Neural cell (in vitro differentiated cells): ENCODE data around the gene PRUNE2. TPM values are rescaled to one million over a fixed set of nuclear protein-coding genes. Genes with fewer than 3 reads are reported as not detected.

Experiments
- H2AFZ ChIP-seq: fragments of 200-600, 300-800 bp; sonication (generic), shearing (Covaris generic); 2 replicates; pipeline ENCODE4 v1.6.0; 2014; ENCODE audit warnings: low read depth, mild to moderate bottlenecking, antibody characterized with exemption, low read length, moderate library complexity
- H3F3A ChIP-seq: fragments of 200-600 bp; shearing (Covaris generic); 2 replicates; pipeline ENCODE4 v1.6.1; 2016; ENCODE audit warnings: mild to moderate bottlenecking, moderate library complexity, mixed read lengths, antibody characterized with exemption, low read length; ENCODE audit not compliant: insufficient read depth, poor library complexity, severe bottlenecking
- H3K27ac ChIP-seq: fragments of 200-600, 300-800 bp; sonication (generic), shearing (Covaris generic); 2 replicates; pipeline ENCODE4 v1.5.1; 2014; ENCODE audit warnings: mild to moderate bottlenecking, low read length, moderate library complexity
- H3K27me3 ChIP-seq: fragments of 300-800, 200-600 bp; sonication (generic), shearing (Covaris generic); 2 replicates; pipeline ENCODE4 v1.6.0; 2014; ENCODE audit warnings: mild to moderate bottlenecking, low read depth, low read length, moderate library complexity; ENCODE audit not compliant: insufficient read depth
- H3K36me3 ChIP-seq: fragments of 300-800, 200-600 bp; sonication (generic), shearing (Covaris generic); 2 replicates; pipeline ENCODE4 v1.5.1; 2014; ENCODE audit warnings: mild to moderate bottlenecking, antibody characterized with exemption, low read length, moderate library complexity; ENCODE audit not compliant: insufficient read depth
- H3K4me2 ChIP-seq: fragments of 300-800, 200-600 bp; sonication (generic), shearing (Covaris generic); 2 replicates; pipeline ENCODE4 v1.6.0; 2014; ENCODE audit warnings: mild to moderate bottlenecking, low read length
- H3K4me3 ChIP-seq: fragments of 300-800, 200-600 bp; sonication (generic), shearing (Covaris generic); 2 replicates; pipeline ENCODE4 v1.5.1; 2014; ENCODE audit warnings: mild to moderate bottlenecking, low read length, moderate library complexity
- H3K79me2 ChIP-seq: fragments of 200-600 bp; shearing (Covaris generic); replicated peaks from 2 replicates; pipeline ENCODE4 v1.6.0; 2014; ENCODE audit warnings: mild to moderate bottlenecking, low read length, moderate library complexity; ENCODE audit not compliant: insufficient read depth
- H3K9ac ChIP-seq: fragments of 300-800, 200-600 bp; sonication (generic), shearing (Covaris generic); 2 replicates; pipeline ENCODE4 v1.6.1; 2016; ENCODE audit warnings: mild to moderate bottlenecking, low read length, mixed read lengths
- H3K9me2 ChIP-seq: fragments of 200-600 bp; shearing (Covaris generic); 2 replicates; pipeline ENCODE4 v1.6.1; 2016; ENCODE audit warnings: mild to moderate bottlenecking, low read length, mixed read lengths; ENCODE audit not compliant: insufficient read depth
- H3K9me3 ChIP-seq: fragments of 200-600, 300-800 bp; sonication (generic), shearing (Covaris generic); 2 replicates; pipeline ENCODE4 v1.6.1; 2016; ENCODE audit warnings: mild to moderate bottlenecking, mixed run types, low read length, moderate library complexity, mixed read lengths
- H4K20me1 ChIP-seq: fragments of 200-600 bp; shearing (Covaris generic); 2 replicates; pipeline ENCODE4 v1.6.1; 2016; ENCODE audit warnings: mild to moderate bottlenecking, mixed run types; ENCODE audit not compliant: insufficient read depth
- EP300 ChIP-seq: fragments of 450-650 bp; conservative IDR thresholded peaks from 2 replicates; pipeline ENCODE4 v1.6.1; 2014; ENCODE audit warnings: antibody characterized with exemption, mild to moderate bottlenecking, moderate library complexity; ENCODE audit not compliant: poor library complexity, severe bottlenecking
- EZH2 ChIP-seq: fragments of 200-600, 300-800 bp; shearing (Covaris generic), sonication (generic); IDR thresholded peaks from 2 replicates; pipeline ENCODE4 v1.6.1; 2014; ENCODE audit warnings: antibody characterized with exemption, low read length, borderline replicate concordance, mild to moderate bottlenecking; ENCODE audit not compliant: insufficient read depth, poor library complexity, severe bottlenecking
- MXI1 ChIP-seq: fragments of 450-650 bp; conservative IDR thresholded peaks from 2 replicates; pipeline ENCODE4 v1.6.1; 2014; ENCODE audit warnings: antibody characterized with exemption, mild to moderate bottlenecking; ENCODE audit not compliant: poor library complexity, severe bottlenecking
- POLR2AphosphoS5 ChIP-seq: IDR thresholded peaks from 2 replicates; pipeline ENCODE4 v1.6.1; 2012
- RAD21 ChIP-seq: fragments of 450-650 bp; conservative IDR thresholded peaks from 2 replicates; pipeline ENCODE4 v1.6.1; 2014; ENCODE audit warnings: antibody characterized with exemption, mild to moderate bottlenecking, moderate library complexity
- REST ChIP-seq: IDR thresholded peaks from 2 replicates; pipeline ENCODE4 v1.6.1; 2012; ENCODE audit warnings: borderline replicate concordance
- SMC3 ChIP-seq: fragments of 450-650 bp; conservative IDR thresholded peaks from 2 replicates; pipeline ENCODE4 v1.6.1; 2014; ENCODE audit warnings: antibody characterized with exemption, mild to moderate bottlenecking, moderate library complexity; ENCODE audit not compliant: poor library complexity
- TAF1 ChIP-seq: IDR thresholded peaks from 2 replicates; pipeline ENCODE4 v1.6.1; 2012; ENCODE audit warnings: low read depth
- polyA plus RNA-seq: library from polyadenylated mRNA; depleted of rRNA; stranded (reverse); fragments of >200 nt; gene quantifications from 2 replicates; pipeline ENCODE4 v1.2.3, GENCODE V29; 2014
- TF ChIP-seq, protein P1 (sequence below): fragments of 450-650 bp; IDR thresholded peaks from 2 replicates; pipeline ENCODE4 v1.5.1; 2014; ENCODE audit warnings: antibody characterized with exemption, mild to moderate bottlenecking, moderate library complexity; ENCODE audit not compliant: poor library complexity, severe bottlenecking

PRUNE2 gene
- polyA plus RNA-seq, 1 donor from 2014 or later, result 9.7 TPM

DNA sequence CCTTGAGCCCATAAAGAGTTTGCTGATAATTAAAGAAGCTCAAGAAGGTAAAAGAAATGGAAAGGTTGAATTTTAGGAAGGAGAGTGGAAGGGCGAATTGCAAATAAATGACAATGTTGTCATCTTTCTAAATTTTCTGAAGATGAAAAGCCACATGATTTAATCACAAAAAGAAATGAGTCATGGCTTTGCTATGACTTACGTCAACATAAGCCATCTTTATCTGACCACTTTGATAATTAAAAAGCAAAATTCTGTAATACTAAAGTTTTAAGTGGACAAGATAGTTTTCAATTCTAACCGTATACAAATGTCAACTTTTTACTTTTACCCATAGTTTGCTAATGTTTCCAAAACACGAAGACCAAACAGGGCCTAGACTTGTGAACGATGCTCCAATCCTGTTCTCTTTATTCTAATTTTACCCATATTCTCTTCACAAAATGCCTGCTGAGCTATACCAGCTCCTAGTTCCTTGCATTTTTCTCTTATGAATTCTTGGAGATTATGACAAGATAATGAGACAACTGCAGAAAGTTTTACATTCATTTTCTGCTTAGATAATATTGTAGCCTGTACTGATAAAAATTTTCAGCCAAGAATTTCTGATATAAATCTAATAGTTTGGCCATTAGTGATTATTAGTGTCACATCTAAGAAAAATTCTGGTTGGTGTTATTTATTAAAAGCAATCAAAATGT is 21.8 kb upstream of the PRUNE2 start:
- Histone ChIP-seq H3K9ac (no peak overlapping the region), H3K27ac (no peak overlapping the region), H3K27me3 (no peaks in the 10 kb centered on the region), H4K20me1 (no peaks in the 10 kb centered on the region), H3K9me2 (no peaks in the 10 kb centered on the region), H3K36me3 (no peaks in the 10 kb centered on the region), H3K79me2 (no peaks in the 10 kb centered on the region), H3K4me3 (no peak overlapping the region), H3K9me3 (no peaks in the 10 kb centered on the region), H3F3A (no peaks in the 10 kb centered on the region), H3K4me2 (no peak overlapping the region), H2AFZ (no peak overlapping the region)
- TF ChIP-seq RAD21 (no peak), TAF1 (no peak), POLR2AphosphoS5 (no peak), EZH2 (no peak), EP300 (no peak), REST (no peak), SMC3 (no peak), MXI1 (no peak)
- TF ChIP-seq, protein P1, sequence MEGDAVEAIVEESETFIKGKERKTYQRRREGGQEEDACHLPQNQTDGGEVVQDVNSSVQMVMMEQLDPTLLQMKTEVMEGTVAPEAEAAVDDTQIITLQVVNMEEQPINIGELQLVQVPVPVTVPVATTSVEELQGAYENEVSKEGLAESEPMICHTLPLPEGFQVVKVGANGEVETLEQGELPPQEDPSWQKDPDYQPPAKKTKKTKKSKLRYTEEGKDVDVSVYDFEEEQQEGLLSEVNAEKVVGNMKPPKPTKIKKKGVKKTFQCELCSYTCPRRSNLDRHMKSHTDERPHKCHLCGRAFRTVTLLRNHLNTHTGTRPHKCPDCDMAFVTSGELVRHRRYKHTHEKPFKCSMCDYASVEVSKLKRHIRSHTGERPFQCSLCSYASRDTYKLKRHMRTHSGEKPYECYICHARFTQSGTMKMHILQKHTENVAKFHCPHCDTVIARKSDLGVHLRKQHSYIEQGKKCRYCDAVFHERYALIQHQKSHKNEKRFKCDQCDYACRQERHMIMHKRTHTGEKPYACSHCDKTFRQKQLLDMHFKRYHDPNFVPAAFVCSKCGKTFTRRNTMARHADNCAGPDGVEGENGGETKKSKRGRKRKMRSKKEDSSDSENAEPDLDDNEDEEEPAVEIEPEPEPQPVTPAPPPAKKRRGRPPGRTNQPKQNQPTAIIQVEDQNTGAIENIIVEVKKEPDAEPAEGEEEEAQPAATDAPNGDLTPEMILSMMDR, result no peak

GRCh38 chr9:76926846-76927245 is 20.9 kb upstream of the PRUNE2 start:
- Histone ChIP-seq H3K4me2 (no peak overlapping the region), H3K9me2 (no peaks in the 10 kb centered on the region), H3K4me3 (no peak overlapping the region), H3K9ac (no peak overlapping the region), H3K36me3 (no peaks in the 10 kb centered on the region), H3K27ac (no peak overlapping the region), H3K79me2 (no peaks in the 10 kb centered on the region), H3F3A (no peaks in the 10 kb centered on the region), H3K27me3 (no peaks in the 10 kb centered on the region), H2AFZ (no peak overlapping the region), H4K20me1 (no peaks in the 10 kb centered on the region), H3K9me3 (no peaks in the 10 kb centered on the region)
- TF ChIP-seq REST, result no peak
- no peak for TF ChIP-seq MXI1
- TF ChIP-seq EZH2, result no peak
- TF ChIP-seq, protein P1, result no peak
- TF ChIP-seq SMC3, result no peak
- no peak for TF ChIP-seq POLR2AphosphoS5
- no peak for TF ChIP-seq RAD21
- TF ChIP-seq TAF1, result no peak
- TF ChIP-seq EP300, result no peak
